ENCODE data around the gene MARCO. TPM values are rescaled to one million over a fixed set of nuclear protein-coding genes. Genes with fewer than 3 reads are reported as not detected.
"Not testable (repeated sequence)": the region's sequence is repeated elsewhere in the genome, so short reads cannot be mapped to it uniquely, and the experiment has no call there.

Gene MARCO
- total and polyA plus RNA-seq, 8 donors, result 0.08 to 3.6 (median 0.80) TPM; not detected in 1

DNA sequence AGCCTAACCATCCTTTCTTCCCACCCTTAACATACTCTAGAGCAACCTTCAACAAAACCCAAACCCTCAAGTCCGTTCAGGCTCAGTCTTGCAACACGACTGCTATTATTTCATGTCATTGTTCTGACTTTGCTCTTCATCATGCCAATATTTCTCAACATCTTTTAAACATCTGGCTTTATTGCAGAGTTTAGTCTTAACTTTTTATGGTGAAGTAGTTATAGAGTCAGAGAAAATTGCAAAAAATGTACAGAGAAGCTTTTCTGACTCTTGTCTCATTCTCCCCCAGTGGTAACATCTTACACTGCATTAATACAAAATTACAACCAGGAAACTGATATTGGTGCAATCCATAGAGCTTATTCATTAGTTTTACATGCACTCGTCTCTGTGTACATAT is 3.9 kb downstream of the MARCO start:
- Histone ChIP-seq H3K27me3 (peaks cover 0 to 4% (median 0%) of the 10 kb centered on the region in 4 donors), H3K36me3 (no peaks in the 10 kb centered on the region), H3K4me3 (no peak overlapping the region), H3K27ac (no peak overlapping the region), H3K9me3 (no peaks in the 10 kb centered on the region), H3K4me1 (no peaks in the 10 kb centered on the region)
- TF ChIP-seq, protein P1, sequence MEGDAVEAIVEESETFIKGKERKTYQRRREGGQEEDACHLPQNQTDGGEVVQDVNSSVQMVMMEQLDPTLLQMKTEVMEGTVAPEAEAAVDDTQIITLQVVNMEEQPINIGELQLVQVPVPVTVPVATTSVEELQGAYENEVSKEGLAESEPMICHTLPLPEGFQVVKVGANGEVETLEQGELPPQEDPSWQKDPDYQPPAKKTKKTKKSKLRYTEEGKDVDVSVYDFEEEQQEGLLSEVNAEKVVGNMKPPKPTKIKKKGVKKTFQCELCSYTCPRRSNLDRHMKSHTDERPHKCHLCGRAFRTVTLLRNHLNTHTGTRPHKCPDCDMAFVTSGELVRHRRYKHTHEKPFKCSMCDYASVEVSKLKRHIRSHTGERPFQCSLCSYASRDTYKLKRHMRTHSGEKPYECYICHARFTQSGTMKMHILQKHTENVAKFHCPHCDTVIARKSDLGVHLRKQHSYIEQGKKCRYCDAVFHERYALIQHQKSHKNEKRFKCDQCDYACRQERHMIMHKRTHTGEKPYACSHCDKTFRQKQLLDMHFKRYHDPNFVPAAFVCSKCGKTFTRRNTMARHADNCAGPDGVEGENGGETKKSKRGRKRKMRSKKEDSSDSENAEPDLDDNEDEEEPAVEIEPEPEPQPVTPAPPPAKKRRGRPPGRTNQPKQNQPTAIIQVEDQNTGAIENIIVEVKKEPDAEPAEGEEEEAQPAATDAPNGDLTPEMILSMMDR (IDR thresholded peaks at IDR 0.05), result no peak
- intact Hi-C loops (cut with DNase I), result no loop called here
- 46 to 61% methylated on average over 3 of the region's 3 CpGs for WGBS, 2 donors
- DNase-seq (no peak), ATAC-seq (no peak), FAIRE-seq (no peak)

DNA sequence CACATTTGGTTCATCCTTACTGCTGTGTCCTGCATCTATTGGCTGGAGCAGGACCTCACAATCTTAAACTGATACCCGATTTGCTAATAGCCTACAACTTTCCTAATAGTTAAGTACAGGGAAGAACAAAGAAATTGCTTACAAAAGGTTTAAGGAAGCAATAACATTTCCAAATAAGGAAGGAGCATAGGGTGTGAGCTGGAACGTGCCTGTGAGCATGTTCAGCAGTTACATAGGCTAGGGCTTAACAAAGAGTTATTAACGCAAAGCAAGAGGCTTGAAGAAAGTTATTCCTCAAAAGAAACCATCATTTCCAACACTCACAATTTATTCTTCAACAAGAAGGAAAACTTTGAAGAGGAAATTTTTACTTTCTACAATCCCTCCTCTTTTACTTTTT is 6.3 kb downstream of the MARCO start:
- H3K27me3 ChIP-seq; DNase-seq; H3K4me3 ChIP-seq; ATAC-seq; intact Hi-C loops (cut with DNase I); H3K36me3 ChIP-seq; FAIRE-seq; H3K4me1 ChIP-seq; H3K9me3 ChIP-seq; H3K27ac ChIP-seq: not testable (repeated sequence)
- WGBS, 2 donors, result 54 to 64% methylated on average over 3 of the region's 3 CpGs

DNA sequence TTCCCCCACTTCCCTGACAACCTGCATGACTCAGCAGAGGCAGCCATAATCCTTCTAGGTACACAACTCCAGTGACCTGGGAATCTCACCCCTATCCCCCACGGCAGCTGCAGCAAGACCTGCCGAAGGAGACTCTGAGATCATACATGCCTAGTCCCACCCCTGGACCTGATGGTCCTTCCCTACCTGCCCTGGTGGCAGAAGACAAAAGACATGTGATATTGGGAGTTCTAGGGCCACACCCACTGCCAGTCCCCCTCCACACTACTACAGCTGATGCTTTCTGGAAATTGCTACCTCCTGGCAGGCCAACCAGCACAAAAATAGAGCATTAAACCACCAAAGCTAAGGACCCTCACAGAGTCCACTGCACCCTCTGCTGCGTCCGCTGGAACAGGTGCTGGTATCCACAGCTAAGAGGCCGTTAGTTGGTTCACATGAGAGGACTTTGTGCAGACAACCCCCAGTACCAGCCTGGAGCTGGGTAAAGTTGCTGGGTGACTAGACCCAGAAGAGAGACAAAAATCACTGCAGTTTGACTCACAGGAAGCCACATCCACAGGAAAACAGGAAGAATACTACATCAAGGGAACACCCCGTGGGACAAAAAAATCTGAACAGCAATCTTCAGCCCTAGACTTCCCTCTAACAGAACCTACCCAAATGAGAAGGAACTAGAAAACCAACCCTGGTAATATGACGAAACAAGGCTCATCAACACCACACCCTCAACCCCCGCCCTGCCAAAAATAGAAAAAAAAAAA is 12.5 kb downstream of the MARCO start:
- ATAC-seq (peak in 1 of 4 donors; percentile 35), DNase-seq (no peak), FAIRE-seq (no peak)
- Histone ChIP-seq H3K4me3 (no peak overlapping the region), H3K9me3 (no peaks in the 10 kb centered on the region), H3K36me3 (no peaks in the 10 kb centered on the region), H3K4me1 (no peaks in the 10 kb centered on the region), H3K27me3 (no peaks in the 10 kb centered on the region), H3K27ac (no peak overlapping the region)
- TF ChIP-seq, protein P1 (IDR thresholded peaks at IDR 0.05), result no peak
- intact Hi-C loops (cut with DNase I), result no loop called here
- WGBS, 2 donors, result 51 to 72% methylated on average over 8 of the region's 8 CpGs

DNA sequence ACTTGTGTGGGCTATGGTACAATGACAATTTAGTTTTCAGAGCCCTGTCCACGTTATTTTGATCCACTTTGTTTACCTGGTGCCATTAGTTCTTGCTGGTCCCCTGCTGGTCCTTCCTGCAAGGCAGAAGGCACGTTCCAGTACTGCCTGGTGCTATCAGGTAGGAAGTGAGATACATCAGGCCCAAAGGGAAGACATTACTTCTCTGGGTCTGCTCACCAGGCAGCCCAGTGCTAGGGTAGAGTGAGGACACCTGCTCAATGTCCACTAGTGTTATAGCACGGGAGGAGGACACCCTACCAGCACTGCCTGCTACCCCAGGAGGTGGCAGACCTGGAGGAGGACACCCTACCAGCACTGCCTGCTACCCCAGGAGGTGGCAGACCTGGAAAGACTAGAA is 23.7 kb downstream of the MARCO start:
- Histone ChIP-seq H3K4me3 (no peak overlapping the region), H3K4me1 (no peaks in the 10 kb centered on the region), H3K36me3 (no peaks in the 10 kb centered on the region), H3K9me3 (no peaks in the 10 kb centered on the region), H3K27ac (no peak overlapping the region), H3K27me3 (no peaks in the 10 kb centered on the region)
- 43 to 46% methylated on average over 3 of the region's 3 CpGs for WGBS, 2 donors
- TF ChIP-seq, protein P1 (IDR thresholded peaks at IDR 0.05), result no peak
- no peak for ATAC-seq
- FAIRE-seq, result no peak
- intact Hi-C loops (cut with DNase I), result no loop called here
- DNase-seq, result no peak

DNA sequence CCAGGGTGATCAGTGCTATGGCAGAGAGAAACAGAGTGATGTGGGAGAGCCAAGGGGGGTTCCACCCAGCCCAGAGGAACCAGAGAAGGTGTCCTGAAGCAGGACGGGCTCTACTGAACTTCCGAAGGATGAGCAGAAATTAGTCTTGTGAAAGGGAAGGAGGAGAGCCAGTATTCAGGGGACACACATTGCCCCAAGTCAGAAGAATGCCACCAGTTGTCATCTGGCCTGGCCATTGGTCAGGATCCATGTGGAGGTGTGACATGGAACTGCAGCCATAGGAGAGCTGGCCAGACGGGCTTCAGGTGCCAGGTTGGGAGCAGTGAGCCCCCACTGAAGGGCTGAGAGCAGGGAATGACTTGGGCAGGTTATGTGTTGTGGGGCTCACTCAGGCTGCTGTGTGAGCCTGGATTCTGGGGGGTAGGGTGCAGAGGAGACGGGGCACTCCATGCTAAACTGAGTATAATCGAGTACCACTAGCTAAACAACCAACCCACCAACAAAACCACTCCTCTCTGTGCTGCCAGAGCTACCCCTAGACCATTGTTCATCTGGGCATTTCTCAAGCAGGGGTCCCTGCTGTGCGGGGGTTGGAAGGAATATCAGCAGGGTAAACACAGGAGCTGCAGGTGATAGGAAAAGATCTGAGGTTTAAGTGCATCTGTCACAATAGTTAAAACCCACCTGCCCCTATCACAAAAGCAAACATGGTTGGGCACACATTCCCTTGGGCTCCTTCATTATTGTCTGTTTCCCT is 25.3 kb downstream of the MARCO start:
- no peak for FAIRE-seq
- TF ChIP-seq, protein P1 (IDR thresholded peaks at IDR 0.05), result no peak
- no peak overlapping the region for H3K27ac ChIP-seq
- no peak for ATAC-seq
- intact Hi-C loops (cut with DNase I), result no loop called here
- H3K4me3 ChIP-seq, result no peak overlapping the region
- no peaks in the 10 kb centered on the region for H3K36me3 ChIP-seq
- DNase-seq, result no peak
- H3K27me3 ChIP-seq, result no peaks in the 10 kb centered on the region
- no peaks in the 10 kb centered on the region for H3K9me3 ChIP-seq
- H3K4me1 ChIP-seq, result no peaks in the 10 kb centered on the region
- 55 to 61% methylated on average over 6 of the region's 6 CpGs for WGBS, 2 donors

Measured in pancreas (tissue), 10 donors.